HCT116 (cell line): ENCODE data around the gene TEDDM1. TPM values are rescaled to one million over a fixed set of nuclear protein-coding genes. Genes with fewer than 3 reads are reported as not detected.

Experiments
- ATAC-seq: fragments of 200-7000 bp; cut with Tn5 transposase; 2 replicates; pipeline ENCODE4 v1.9.1; 2020; ENCODE audit warnings: mild to moderate bottlenecking, moderate library complexity
- BruUV-seq: library from RNA; stranded (reverse); fragments of 400-500 nt; replicated peaks from 2 replicates; lab custom pipeline; 2021; lab: Mats Ljungman, UMichigan
- CTCF ChIA-PET: fragments of 300-600 bp; sonication (Branson Sonifier 250); formaldehyde crosslinking; loops from one replicate; lab custom pipeline; 2021; ENCODE audit warnings: antibody characterized with exemption; lab: Charles Lee
- POLR2A ChIA-PET: fragments of 300-600, 350-600 bp; sonication (Branson Sonifier 250); formaldehyde crosslinking; loops from one replicate; lab custom pipeline; 2021; ENCODE audit warnings: antibody characterized with exemption; lab: Charles Lee
- RAD21 ChIA-PET, 2 experiments: fragments of 300-600 bp; sonication (Branson Sonifier 250); formaldehyde crosslinking; loops; one replicate each; lab custom pipeline; 2023; ENCODE audit warnings: low total read pairs in 2 of 2; ENCODE audit not compliant: uncharacterized antibody in 2 of 2, unreplicated experiment in 2 of 2, low non-redundant PET in 1 of 2; lab: Charles Lee
- DNase-seq: peaks from one replicate; pipeline ENCODE4 v3.0.0-alpha.2; 2010; ENCODE audit warnings: low read depth, low spot score
- H2AFZ ChIP-seq: fragments of 200-600 bp; shearing (Covaris generic), sonication (generic); 2 replicates; pipeline ENCODE4 v1.6.1; 2017; ENCODE audit warnings: low read depth, mixed run types, mixed read lengths, antibody characterized with exemption, low read length; ENCODE audit not compliant: poor library complexity, severe bottlenecking
- H3K27ac ChIP-seq: 2 replicates; pipeline ENCODE4 v1.5.1; 2012; ENCODE audit warnings: low read depth, low read length
- H3K27me3 ChIP-seq: fragments of 200-600 bp; sonication (generic); 2 replicates; pipeline ENCODE4 v1.6.1; 2016; ENCODE audit warnings: mixed run types, low read length, mixed read lengths; ENCODE audit not compliant: insufficient read depth
- H3K36me3 ChIP-seq, 2 experiments: fragments of 200-500 bp in 1 of 2; fragments of 200-600 bp in 1 of 2; sonication (Bioruptor generic) in 1 of 2; sonication (generic) in 1 of 2; 2 replicates each; pipeline versions ENCODE4 v1.5.1 to v1.6.1; 2014 to 2016; ENCODE audit warnings: low read length in 2 of 2, inconsistent platforms in 1 of 2, mixed read lengths in 1 of 2, mixed run types in 1 of 2; ENCODE audit not compliant: insufficient read depth in 2 of 2, control insufficient read depth in 1 of 2
- H3K4me1 ChIP-seq, 2 experiments: fragments of 200-600 bp in 1 of 2; sonication (generic) in 1 of 2; 2 replicates each; pipeline versions ENCODE4 v1.5.1 to v1.6.1; 2012 to 2017; ENCODE audit warnings: low read length in 2 of 2, inconsistent platforms in 1 of 2, mild to moderate bottlenecking in 1 of 2, mixed read lengths in 1 of 2, mixed run types in 1 of 2, moderate library complexity in 1 of 2; ENCODE audit not compliant: insufficient read depth in 2 of 2, control insufficient read depth in 1 of 2
- H3K4me2 ChIP-seq: fragments of 200-600 bp; sonication (generic); 2 replicates; pipeline ENCODE4 v1.6.1; 2017; ENCODE audit warnings: mixed run types, low read length, mixed read lengths
- H3K4me3 ChIP-seq, 2 experiments: fragments of 200-600 bp in 1 of 2; sonication (generic) in 1 of 2; replicated peaks in 1 of 2; 2 replicates each; pipeline ENCODE4 v1.5.1; 2011 to 2016; ENCODE audit warnings: low read length in 2 of 2, control low read depth in 1 of 2, low read depth in 1 of 2, mild to moderate bottlenecking in 1 of 2, mixed read lengths in 1 of 2, mixed run types in 1 of 2
- H3K79me2 ChIP-seq: fragments of 200-600 bp; sonication (generic); 2 replicates; pipeline ENCODE4 v1.6.1; 2017; ENCODE audit warnings: mild to moderate bottlenecking, mixed run types, low read length, moderate library complexity, mixed read lengths; ENCODE audit not compliant: insufficient read depth
- H3K9ac ChIP-seq: fragments of 200-600 bp; sonication (generic); 2 replicates; pipeline ENCODE4 v1.6.1; 2016; ENCODE audit warnings: low read length, mixed read lengths
- H3K9me2 ChIP-seq: fragments of 200-600 bp; sonication (generic), shearing (Covaris generic); 2 replicates; pipeline ENCODE4 v1.6.1; 2017; ENCODE audit warnings: mixed run types, mild to moderate bottlenecking, moderate library complexity; ENCODE audit not compliant: insufficient read depth
- H3K9me3 ChIP-seq, 2 experiments: fragments of 200-500 bp in 1 of 2; fragments of 200-600 bp in 1 of 2; sonication (Bioruptor generic) in 1 of 2; sonication (generic) in 1 of 2; 2 replicates each; pipeline ENCODE4 v1.6.1; 2014 to 2017; ENCODE audit warnings: low read length in 2 of 2, mixed read lengths in 2 of 2, inconsistent platforms in 1 of 2, low read depth in 1 of 2, mild to moderate bottlenecking in 1 of 2, mixed run types in 1 of 2, moderate library complexity in 1 of 2; ENCODE audit not compliant: control insufficient read depth in 1 of 2, insufficient read depth in 1 of 2
- H4K20me1 ChIP-seq: fragments of 200-600 bp; sonication (generic), shearing (Covaris generic); 2 replicates; pipeline ENCODE4 v1.6.1; 2017; ENCODE audit warnings: mixed run types, mild to moderate bottlenecking, moderate library complexity; ENCODE audit not compliant: insufficient read depth
- CEBPB ChIP-seq: IDR thresholded peaks from 2 replicates; pipeline ENCODE4 v1.6.1; 2012; ENCODE audit warnings: low read depth
- EGR1 ChIP-seq: IDR thresholded peaks from 2 replicates; pipeline ENCODE4 v1.6.1; 2012; ENCODE audit warnings: low read depth
- ELF1 ChIP-seq: IDR thresholded peaks from 2 replicates; pipeline ENCODE4 v1.6.1; 2012; ENCODE audit warnings: low read depth, borderline replicate concordance
- EZH2phosphoT487 ChIP-seq: fragments of 200-600 bp; IDR thresholded peaks from 2 replicates; pipeline ENCODE4 v1.6.1; 2018; ENCODE audit warnings: antibody characterized with exemption, borderline replicate concordance
- SIN3A ChIP-seq: IDR thresholded peaks from 2 replicates; pipeline ENCODE4 v1.6.1; 2012; ENCODE audit warnings: low read depth
- intact Hi-C: fragments of 100-400 bp; cut with micrococcal nuclease; formaldehyde crosslinking; loops from 2 replicates; pipeline ENCODE4 v1.10.0; 2022
- total RNA-seq: library from RNA; stranded (reverse); gene quantifications from one replicate; pipeline ENCODE4 v1.2.1, GENCODE V29; 2021; ENCODE audit not compliant: unreplicated experiment
- TF ChIP-seq, protein P1 (sequence below): IDR thresholded peaks from 2 replicates; pipeline ENCODE4 v1.6.1; 2012; ENCODE audit warnings: low read depth
- TF ChIP-seq, protein P2 (sequence below), 3 experiments: fragments of 200-600 bp in 1 of 3; sonication (generic) in 1 of 3; IDR thresholded peaks in 2 of 3; conservative IDR thresholded peaks in 1 of 3; 2 replicates each; pipeline ENCODE4 v1.5.1; 2012 to 2017; ENCODE audit warnings: low read depth in 2 of 3, low read length in 2 of 3, antibody characterized with exemption in 1 of 3, borderline replicate concordance in 1 of 3, control low read depth in 1 of 3, mild to moderate bottlenecking in 1 of 3, mixed read lengths in 1 of 3, mixed run types in 1 of 3, moderate library complexity in 1 of 3; ENCODE audit not compliant: insufficient read depth in 1 of 3

TEDDM1 gene
- total RNA-seq, 1 experiment from 2014 or later: not detected

DNA sequence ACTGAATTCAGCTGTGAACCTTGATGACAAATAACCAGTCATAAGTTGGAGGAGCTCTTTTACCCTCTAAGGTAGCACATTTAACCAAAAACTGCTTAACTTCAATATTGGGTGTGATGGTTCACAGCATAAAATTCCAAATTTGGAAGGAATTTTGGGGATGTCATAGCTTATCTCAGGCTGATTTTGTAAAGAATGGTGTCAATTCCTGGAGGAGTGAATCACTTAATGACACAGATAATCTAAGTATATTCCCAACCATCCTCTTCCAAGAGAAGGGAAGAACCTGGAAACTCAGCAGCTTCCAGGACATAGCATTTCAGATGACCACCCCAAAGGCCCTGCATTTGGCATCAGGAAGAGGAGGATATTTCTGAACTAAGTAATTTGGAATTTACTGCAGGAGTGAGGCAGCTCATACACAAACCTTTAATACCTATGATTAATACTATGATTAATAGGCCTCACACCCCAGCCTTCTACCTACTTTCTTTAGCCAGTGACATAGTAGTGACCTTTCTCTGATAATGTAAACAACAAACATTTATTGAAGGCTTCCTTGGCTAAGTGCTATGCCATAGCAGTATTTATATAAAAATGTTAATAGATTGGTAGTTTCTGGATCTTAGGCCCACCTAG, 23.4 kb downstream of the TEDDM1 start:
- TF ChIP-seq, protein P1, sequence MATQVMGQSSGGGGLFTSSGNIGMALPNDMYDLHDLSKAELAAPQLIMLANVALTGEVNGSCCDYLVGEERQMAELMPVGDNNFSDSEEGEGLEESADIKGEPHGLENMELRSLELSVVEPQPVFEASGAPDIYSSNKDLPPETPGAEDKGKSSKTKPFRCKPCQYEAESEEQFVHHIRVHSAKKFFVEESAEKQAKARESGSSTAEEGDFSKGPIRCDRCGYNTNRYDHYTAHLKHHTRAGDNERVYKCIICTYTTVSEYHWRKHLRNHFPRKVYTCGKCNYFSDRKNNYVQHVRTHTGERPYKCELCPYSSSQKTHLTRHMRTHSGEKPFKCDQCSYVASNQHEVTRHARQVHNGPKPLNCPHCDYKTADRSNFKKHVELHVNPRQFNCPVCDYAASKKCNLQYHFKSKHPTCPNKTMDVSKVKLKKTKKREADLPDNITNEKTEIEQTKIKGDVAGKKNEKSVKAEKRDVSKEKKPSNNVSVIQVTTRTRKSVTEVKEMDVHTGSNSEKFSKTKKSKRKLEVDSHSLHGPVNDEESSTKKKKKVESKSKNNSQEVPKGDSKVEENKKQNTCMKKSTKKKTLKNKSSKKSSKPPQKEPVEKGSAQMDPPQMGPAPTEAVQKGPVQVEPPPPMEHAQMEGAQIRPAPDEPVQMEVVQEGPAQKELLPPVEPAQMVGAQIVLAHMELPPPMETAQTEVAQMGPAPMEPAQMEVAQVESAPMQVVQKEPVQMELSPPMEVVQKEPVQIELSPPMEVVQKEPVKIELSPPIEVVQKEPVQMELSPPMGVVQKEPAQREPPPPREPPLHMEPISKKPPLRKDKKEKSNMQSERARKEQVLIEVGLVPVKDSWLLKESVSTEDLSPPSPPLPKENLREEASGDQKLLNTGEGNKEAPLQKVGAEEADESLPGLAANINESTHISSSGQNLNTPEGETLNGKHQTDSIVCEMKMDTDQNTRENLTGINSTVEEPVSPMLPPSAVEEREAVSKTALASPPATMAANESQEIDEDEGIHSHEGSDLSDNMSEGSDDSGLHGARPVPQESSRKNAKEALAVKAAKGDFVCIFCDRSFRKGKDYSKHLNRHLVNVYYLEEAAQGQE: no peak
- TF ChIP-seq SIN3A (no peak), CEBPB (no peak)
- Histone ChIP-seq H3K9me2 (no peaks in the 10 kb centered on the region), H3K4me1 (no peaks in the 10 kb centered on the region; a peak in 1 of 4 replicates), H3K79me2 (no peaks in the 10 kb centered on the region), H3K36me3 (no peaks in the 10 kb centered on the region), H3K9me3 (no peaks in the 10 kb centered on the region), H3K27ac (no peak overlapping the region), H2AFZ (no peak overlapping the region), H4K20me1 (no peaks in the 10 kb centered on the region), H3K4me3 (no peak overlapping the region), H3K9ac (no peak overlapping the region), H3K4me2 (no peak overlapping the region), H3K27me3 (no peaks in the 10 kb centered on the region)
- POLR2A ChIA-PET: interaction anchor here (1.4 kb wide), 1 partner anchor 15 kb away, joined by 3 read pairs; the partner anchor contains the start of gene GLUL
- CTCF ChIA-PET: no interaction called here
- RAD21 ChIA-PET: no interaction called here
- intact Hi-C loops: no loop called here
- BruUV-seq: no TSS peak
- ATAC-seq: no peak
- no peak for DNase-seq

DNA sequence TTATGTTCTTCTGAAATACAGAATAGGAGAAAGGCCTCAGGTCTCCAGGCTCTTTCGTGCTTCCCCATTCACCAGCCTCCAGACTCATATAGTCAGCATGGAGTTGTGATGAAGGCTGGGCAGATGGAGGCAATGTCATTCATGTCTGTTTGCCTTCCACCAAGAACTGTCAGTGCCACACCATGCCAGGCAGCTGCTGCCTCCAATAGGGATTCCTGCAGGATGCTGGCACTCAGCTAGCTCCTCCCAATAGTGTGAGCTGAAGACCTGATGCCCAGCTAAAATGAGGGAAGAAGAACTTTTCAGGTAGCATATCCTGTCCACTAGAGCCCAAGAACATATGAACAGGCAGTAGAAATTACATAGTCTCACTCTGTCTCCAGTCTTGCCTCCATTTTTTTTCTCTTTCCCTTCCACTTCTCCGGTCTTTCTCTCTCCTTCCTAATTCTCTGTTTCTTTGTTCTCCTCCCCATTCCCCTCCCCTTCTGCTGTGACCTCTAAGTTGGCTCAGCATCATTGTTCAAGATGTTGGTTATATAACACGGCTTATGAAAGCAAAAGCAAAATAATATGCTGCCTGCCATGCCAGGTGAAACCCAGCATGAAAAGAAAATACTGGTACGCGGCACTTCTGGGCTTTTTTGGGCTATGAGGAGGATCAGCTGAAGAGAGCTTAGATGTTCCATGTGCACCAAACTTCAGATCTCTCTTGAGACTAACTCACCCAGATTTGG, 26.2 kb downstream of the TEDDM1 start:
- CTCF ChIA-PET: no interaction called here
- TF ChIP-seq EGR1: no peak
- TF ChIP-seq, protein P2, sequence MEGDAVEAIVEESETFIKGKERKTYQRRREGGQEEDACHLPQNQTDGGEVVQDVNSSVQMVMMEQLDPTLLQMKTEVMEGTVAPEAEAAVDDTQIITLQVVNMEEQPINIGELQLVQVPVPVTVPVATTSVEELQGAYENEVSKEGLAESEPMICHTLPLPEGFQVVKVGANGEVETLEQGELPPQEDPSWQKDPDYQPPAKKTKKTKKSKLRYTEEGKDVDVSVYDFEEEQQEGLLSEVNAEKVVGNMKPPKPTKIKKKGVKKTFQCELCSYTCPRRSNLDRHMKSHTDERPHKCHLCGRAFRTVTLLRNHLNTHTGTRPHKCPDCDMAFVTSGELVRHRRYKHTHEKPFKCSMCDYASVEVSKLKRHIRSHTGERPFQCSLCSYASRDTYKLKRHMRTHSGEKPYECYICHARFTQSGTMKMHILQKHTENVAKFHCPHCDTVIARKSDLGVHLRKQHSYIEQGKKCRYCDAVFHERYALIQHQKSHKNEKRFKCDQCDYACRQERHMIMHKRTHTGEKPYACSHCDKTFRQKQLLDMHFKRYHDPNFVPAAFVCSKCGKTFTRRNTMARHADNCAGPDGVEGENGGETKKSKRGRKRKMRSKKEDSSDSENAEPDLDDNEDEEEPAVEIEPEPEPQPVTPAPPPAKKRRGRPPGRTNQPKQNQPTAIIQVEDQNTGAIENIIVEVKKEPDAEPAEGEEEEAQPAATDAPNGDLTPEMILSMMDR (IDR thresholded peaks at IDR 0.05 in 2 of 3, conservative IDR thresholded peaks at IDR 0.05 in 1 of 3; ENCODE audit: borderline replicate concordance in 1 of 3, insufficient read depth in 1 of 3, low read depth in 2 of 3, low read length in 2 of 3): no peak
- TF ChIP-seq EZH2phosphoT487: no peak
- no peak for TF ChIP-seq ELF1
- TF ChIP-seq, protein P1: no peak

More for the DNA sequence above, 26.2 kb downstream of the TEDDM1 start:
- Histone ChIP-seq H3K9me3 (no peaks in the 10 kb centered on the region), H3K79me2 (no peaks in the 10 kb centered on the region), H4K20me1 (no peaks in the 10 kb centered on the region), H3K9ac (no peak overlapping the region), H3K36me3 (no peaks in the 10 kb centered on the region), H3K27ac (no peak overlapping the region), H3K9me2 (no peaks in the 10 kb centered on the region), H3K27me3 (no peaks in the 10 kb centered on the region), H3K4me3 (no peak overlapping the region), H3K4me1 (no peaks in the 10 kb centered on the region; a peak in 1 of 4 replicates), H2AFZ (no peak overlapping the region), H3K4me2 (no peak overlapping the region)
- intact Hi-C loops: no loop called here
- ATAC-seq (no peak), DNase-seq (no peak)
- ChIA-PET RAD21 (no interaction called here), POLR2A (no interaction called here)
- no TSS peak for BruUV-seq
